Stimulated activated naive B cell treated with anti-CD40 and anti-IgM and Interleukin-4, amounts not matched to agents 10 μg/mL and 1 μg/mL and 100 μg/mL, for 72 hours (primary cell): ENCODE results near the gene PAPPA.

ENCODE experiments used
- ATAC-seq, 2 donors: fragments of 150-1000 bp; cut with Tn5 transposase; replicated peaks; 2 replicates each; pipeline ENCODE4 v1.10.0; 2021; ENCODE audit warnings: moderate library complexity in 1 of 2
- DNase-seq: peaks from one replicate; pipeline ENCODE4 v3.0.0; 2021
- H3K27ac Mint-ChIP-seq: one replicate; pipeline ENCODE4 v1.8.0; 2022; ENCODE audit warnings: mild to moderate bottlenecking, mixed read lengths
- H3K27me3 Mint-ChIP-seq, 2 donors: one replicate each; pipeline ENCODE4 v1.8.0; 2022; ENCODE audit warnings: mixed read lengths in 2 of 2
- H3K36me3 Mint-ChIP-seq, 2 donors: one replicate each; pipeline ENCODE4 v1.8.0; 2022; ENCODE audit warnings: mixed read lengths in 2 of 2, mild to moderate bottlenecking in 1 of 2
- H3K4me1 Mint-ChIP-seq, 2 donors: one replicate each; pipeline ENCODE4 v1.8.0; 2022; ENCODE audit warnings: mixed read lengths in 2 of 2, mild to moderate bottlenecking in 1 of 2
- H3K4me3 Mint-ChIP-seq, 2 donors: one replicate each; pipeline ENCODE4 v1.8.0; 2022; ENCODE audit warnings: mild to moderate bottlenecking in 2 of 2, mixed read lengths in 2 of 2, moderate library complexity in 1 of 2
- H3K9me3 Mint-ChIP-seq, 2 donors: one replicate each; pipeline ENCODE4 v1.8.0; 2022; ENCODE audit warnings: mixed read lengths in 2 of 2, mild to moderate bottlenecking in 1 of 2

The PAPPA gene

DNA sequence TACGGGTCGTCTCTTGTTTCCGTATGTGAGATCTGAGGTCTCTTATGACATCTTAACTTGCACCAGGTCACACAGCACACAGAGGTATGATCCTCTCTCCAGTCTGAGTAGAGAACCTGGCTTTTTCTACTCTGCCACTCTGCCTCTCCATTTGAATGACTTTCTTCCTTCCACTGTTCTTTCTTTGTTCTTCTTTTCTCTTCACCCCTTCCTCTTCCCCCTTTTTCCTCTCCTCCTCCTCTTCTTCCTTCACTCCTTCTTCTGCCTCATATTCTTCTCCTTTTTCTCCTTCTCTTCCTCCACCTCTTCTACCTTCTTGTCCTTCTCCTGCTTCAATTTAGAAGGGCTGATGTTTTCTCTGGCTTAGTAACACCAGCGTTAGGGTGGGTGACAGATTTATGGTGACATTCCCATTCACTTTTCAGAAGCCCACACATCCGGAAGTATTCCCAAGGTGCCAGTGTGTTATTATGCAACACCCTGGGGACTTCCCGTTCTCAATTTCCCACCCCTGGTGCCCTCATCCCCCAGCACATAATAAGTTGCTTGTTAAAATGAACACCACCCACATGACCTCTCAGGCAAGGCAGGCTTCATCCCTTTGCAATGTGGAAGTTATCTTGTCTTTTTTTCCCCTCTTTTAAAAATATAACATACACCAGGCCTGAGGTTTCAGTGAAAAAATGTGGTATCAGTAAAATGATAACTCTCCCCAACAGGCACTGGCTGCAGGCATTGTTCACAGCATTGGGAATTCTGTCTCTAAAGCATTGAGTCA lies 122.0 kb downstream of the PAPPA start:
- no peak overlapping the region for H3K4me3 Mint-ChIP-seq
- DNase-seq (no peak), ATAC-seq (no peak)
- H3K9me3 Mint-ChIP-seq = no peaks in the 10 kb centered on the region
- H3K4me1 Mint-ChIP-seq = no peaks in the 10 kb centered on the region
- H3K27ac Mint-ChIP-seq = no peak overlapping the region
- peaks cover 0 to 6% of the 10 kb centered on the region in 2 donors for H3K27me3 Mint-ChIP-seq
- no peaks in the 10 kb centered on the region for H3K36me3 Mint-ChIP-seq

DNA sequence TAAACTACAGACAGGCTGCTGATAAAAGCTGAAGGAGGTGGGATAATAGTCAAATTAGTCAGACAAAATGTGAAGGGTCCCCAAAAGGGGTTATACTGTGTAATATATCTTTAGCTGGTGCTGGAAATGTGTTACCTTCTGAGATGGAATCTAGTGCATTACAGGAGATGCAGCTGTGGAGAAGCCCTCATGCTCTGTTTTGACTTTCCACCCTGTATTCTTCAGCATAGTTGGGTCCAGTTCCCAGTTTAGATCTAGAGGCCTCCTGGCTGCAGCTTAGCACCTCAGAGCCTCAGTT lies 122.6 kb downstream of the PAPPA start:
- Mint-ChIP-seq H3K27me3 (peaks cover 0 to 6% of the 10 kb centered on the region in 2 donors), H3K27ac (no peak overlapping the region), H3K4me3 (no peak overlapping the region), H3K9me3 (no peaks in the 10 kb centered on the region), H3K4me1 (no peaks in the 10 kb centered on the region), H3K36me3 (no peaks in the 10 kb centered on the region)
- no peak for DNase-seq
- ATAC-seq = no peak

DNA sequence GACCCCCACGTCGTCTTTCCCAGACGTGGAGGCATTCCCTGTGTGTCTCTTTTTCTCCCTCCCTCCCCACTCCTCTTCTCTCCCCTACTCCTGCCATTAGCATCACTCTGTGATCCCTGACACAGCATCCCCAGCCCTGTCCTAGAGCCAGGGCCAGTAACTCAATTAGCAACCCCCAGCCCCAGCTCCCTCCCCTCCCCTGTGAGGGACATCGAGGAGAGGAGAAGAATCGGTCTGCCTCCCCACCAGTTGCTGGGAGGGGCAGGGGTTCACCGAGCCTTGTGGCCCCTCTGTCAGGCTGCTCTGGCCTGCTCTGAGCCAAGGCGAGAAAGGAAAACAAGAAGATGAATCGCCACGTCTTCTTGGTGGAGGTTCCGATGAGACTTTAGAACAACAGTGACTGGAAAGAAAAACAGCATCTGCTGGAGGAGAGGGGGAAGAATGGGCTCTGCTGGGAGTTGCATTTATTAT lies 123.1 kb downstream of the PAPPA start:
- DNase-seq (no peak), ATAC-seq (no peak)
- no peaks in the 10 kb centered on the region for H3K4me1 Mint-ChIP-seq
- no peak overlapping the region for H3K4me3 Mint-ChIP-seq
- H3K36me3 Mint-ChIP-seq = no peaks in the 10 kb centered on the region
- H3K27ac Mint-ChIP-seq = no peak overlapping the region
- no peaks in the 10 kb centered on the region for H3K9me3 Mint-ChIP-seq
- H3K27me3 Mint-ChIP-seq = peaks cover 0 to 6% of the 10 kb centered on the region in 2 donors

DNA sequence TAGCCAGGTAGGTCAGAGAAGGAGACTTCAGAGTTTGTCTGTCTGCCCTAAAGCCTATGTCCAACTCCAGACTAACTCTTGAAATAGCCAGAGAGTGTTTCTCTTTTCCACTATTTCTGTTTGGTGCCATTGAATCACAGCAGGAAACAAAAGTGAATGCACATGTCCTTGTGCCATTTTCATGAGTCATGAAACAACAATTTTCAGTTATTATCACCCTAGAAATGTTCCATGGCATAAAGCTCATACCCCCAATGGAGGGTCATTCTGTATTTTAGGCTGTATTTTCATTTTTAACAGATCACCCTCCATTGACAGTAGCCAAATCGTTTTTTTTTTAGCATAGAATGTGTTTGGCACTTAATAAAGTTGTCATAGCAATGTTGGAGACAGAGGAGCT lies 124.7 kb downstream of the PAPPA start:
- no peaks in the 10 kb centered on the region for H3K9me3 Mint-ChIP-seq
- H3K4me3 Mint-ChIP-seq = no peak overlapping the region
- no peak for ATAC-seq
- H3K27me3 Mint-ChIP-seq = peaks cover 0 to 6% of the 10 kb centered on the region in 2 donors
- H3K27ac Mint-ChIP-seq = no peak overlapping the region
- H3K36me3 Mint-ChIP-seq = no peaks in the 10 kb centered on the region
- DNase-seq = no peak
- no peaks in the 10 kb centered on the region for H3K4me1 Mint-ChIP-seq

DNA sequence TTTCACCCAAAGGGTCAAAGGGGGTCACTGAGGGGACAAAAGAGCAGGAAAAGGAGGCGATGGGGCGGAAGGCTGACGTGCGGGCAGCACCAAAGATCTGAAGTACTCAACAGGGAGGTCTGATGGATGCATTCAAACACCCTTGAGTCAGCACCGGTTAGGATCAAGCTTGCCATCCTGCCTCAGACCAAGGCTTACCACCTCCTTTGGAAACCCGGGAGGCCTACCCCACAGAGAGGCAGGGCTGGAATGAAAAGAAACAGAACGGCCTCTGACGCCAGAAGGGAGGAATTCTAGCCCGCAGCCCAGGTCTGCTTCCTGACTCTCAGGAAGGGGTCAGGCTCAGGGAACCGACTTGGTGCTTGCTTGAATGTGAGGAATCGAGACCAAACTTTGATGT lies 125.6 kb downstream of the PAPPA start:
- Mint-ChIP-seq H3K9me3 (peaks cover 0 to under 1% of the 10 kb centered on the region in 2 donors), H3K4me1 (no peaks in the 10 kb centered on the region), H3K27ac (no peak overlapping the region), H3K36me3 (no peaks in the 10 kb centered on the region), H3K27me3 (peaks cover 0 to 6% of the 10 kb centered on the region in 2 donors), H3K4me3 (no peak overlapping the region)
- no peak for DNase-seq
- ATAC-seq = no peak

DNA sequence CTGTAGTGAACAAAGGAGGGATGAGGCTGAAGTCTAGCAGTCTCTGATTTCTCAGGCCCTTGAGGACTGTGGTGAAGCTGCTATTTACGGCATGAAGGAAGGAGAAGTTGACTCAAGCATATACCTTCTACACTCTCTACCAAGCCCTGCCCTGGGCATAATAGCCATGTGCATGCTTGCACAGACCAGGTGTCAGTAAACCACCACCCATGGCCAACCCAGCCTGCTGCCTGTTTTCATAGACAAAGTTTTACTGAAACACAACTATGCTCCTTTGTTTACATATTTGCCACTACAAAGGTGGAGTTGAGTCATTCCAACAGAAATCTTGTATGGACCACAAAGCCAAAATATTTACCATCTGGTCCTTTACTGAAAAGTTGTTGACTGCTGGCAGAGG lies 126.9 kb downstream of the PAPPA start:
- H3K9me3 Mint-ChIP-seq = peaks cover 0 to 2% of the 10 kb centered on the region in 2 donors
- no peak for DNase-seq

DNA sequence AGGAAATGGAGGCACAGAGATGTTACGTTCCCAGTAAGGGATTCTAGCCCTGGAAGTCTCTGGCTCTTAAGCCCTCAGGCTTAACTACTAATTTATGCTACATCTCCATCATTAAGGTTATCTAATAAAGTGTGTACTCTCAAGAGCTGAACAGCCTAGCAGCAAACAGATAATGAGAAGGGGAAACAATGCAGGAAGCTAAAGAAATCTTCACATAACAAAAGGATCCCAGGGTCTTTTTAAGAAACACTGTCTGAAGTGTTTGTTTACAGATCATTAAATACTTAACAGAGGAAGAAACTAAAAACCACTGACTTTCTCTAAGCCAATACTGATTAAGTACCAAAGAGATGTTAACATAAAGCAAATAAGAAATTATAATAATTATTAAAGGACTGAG lies 129.0 kb downstream of the PAPPA start:
- Mint-ChIP-seq H3K9me3 (peaks cover 0 to 2% of the 10 kb centered on the region in 2 donors), H3K4me3 (no peak overlapping the region), H3K36me3 (no peaks in the 10 kb centered on the region), H3K27me3 (peaks cover 9 to 10% of the 10 kb centered on the region in 2 donors), H3K4me1 (no peaks in the 10 kb centered on the region), H3K27ac (no peak overlapping the region)
- no peak for ATAC-seq
- DNase-seq = no peak

More for the DNA sequence above, 126.9 kb downstream of the PAPPA start:
- no peak overlapping the region for H3K27ac Mint-ChIP-seq
- no peak overlapping the region for H3K4me3 Mint-ChIP-seq
- H3K4me1 Mint-ChIP-seq = no peaks in the 10 kb centered on the region
- peaks cover 4 to 6% of the 10 kb centered on the region in 2 donors for H3K27me3 Mint-ChIP-seq
- ATAC-seq = no peak
- H3K36me3 Mint-ChIP-seq = no peaks in the 10 kb centered on the region

DNA sequence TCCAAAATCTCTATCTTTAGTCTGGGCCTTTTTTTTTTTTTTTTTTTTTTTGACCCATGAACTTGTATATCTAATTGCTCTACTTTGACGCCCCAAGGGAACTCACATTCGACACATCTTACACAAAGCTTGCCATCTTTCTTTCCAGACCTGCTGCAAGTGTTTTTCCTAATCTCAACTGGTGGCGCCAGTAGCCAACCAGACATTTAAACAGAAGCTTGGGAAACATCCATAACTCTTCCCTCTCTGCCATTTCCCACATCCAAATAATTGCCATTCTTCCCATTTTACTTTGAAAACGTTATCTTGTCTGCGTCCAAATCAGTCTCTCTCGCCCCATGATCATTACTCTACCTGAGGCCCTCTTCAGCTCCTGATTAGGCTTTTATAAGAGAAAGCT lies 130.9 kb downstream of the PAPPA start:
- Mint-ChIP-seq H3K36me3 (no peaks in the 10 kb centered on the region), H3K27ac (no peak overlapping the region), H3K4me3 (no peak overlapping the region), H3K9me3 (peaks cover 0 to 2% of the 10 kb centered on the region in 2 donors), H3K4me1 (no peaks in the 10 kb centered on the region), H3K27me3 (peaks cover 4 to 9% of the 10 kb centered on the region in 2 donors)
- ATAC-seq = no peak
- DNase-seq = no peak

DNA sequence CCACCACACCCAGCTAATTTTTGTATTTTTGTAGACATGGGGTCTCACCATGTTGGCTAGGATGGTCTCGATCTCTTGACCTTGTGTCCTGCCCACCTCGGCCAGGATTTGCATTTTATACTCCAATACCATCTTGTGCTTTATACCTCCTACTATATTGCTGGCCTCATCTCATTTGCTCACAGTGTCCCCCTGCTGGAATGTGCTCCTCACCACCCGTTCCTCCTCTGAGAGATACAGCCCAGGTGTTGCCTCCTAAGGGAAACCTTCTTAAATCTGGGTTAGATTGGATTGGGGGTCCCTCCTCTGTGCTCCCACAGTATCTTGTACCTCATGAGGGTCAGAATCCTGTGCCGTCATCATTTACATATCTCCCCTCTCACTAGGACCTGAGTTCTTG lies 131.7 kb downstream of the PAPPA start:
- ATAC-seq (no peak), DNase-seq (no peak)
- no peak overlapping the region for H3K27ac Mint-ChIP-seq

DNA sequence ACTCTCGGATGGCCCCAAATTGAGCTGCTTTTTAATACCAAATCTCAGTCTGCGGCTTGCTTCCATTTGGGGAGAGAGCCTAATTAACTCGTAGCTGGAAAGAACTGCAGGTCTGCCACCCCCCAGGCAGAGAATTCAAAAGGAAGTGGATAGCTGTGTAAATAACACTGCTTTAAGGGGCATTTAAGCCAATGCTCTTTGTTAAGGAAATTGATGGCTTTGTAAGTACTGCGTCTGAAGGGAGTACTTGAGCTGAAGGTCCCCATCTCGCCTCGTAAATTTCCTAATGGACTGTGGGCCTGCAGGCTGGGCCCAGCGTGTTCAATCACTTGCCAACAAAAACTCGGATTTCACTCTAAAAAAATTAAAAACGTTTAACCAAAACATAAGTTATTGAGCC lies 132.7 kb downstream of the PAPPA start:
- Mint-ChIP-seq H3K36me3 (no peaks in the 10 kb centered on the region), H3K4me3 (no peak overlapping the region), H3K9me3 (peaks cover 0 to 2% of the 10 kb centered on the region in 2 donors), H3K27ac (no peak overlapping the region), H3K27me3 (peaks cover 4 to 9% of the 10 kb centered on the region in 2 donors), H3K4me1 (no peaks in the 10 kb centered on the region)
- DNase-seq (no peak), ATAC-seq (no peak)

More for the DNA sequence above, 131.7 kb downstream of the PAPPA start:
- peaks cover 4 to 9% of the 10 kb centered on the region in 2 donors for H3K27me3 Mint-ChIP-seq
- H3K9me3 Mint-ChIP-seq = peaks cover 0 to 2% of the 10 kb centered on the region in 2 donors
- H3K4me1 Mint-ChIP-seq = no peaks in the 10 kb centered on the region
- no peaks in the 10 kb centered on the region for H3K36me3 Mint-ChIP-seq
- H3K4me3 Mint-ChIP-seq = no peak overlapping the region

DNA sequence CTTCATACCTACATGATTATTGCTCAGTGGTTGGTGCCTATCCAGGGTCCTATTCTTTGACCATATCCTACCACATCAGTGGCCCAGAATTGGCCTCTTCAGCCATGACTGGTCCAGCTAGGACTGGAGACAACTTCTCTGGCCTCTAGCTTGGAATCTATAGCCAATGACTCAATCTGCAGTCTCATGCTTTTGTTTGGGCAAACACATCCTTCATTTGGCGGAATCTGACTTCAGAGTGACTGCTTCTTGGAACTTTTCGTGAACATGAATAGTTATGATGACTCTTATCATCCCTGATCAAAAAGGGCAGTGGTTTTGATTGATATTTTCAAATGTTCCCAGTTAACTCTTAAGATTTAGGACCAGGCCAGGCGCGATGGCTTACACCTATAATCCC lies 134.1 kb downstream of the PAPPA start:
- ATAC-seq (no peak), DNase-seq (no peak)
- Mint-ChIP-seq H3K27me3 (peaks cover 4 to 9% of the 10 kb centered on the region in 2 donors), H3K4me3 (no peak overlapping the region), H3K4me1 (no peaks in the 10 kb centered on the region), H3K9me3 (peaks cover 0 to 2% of the 10 kb centered on the region in 2 donors), H3K27ac (no peak overlapping the region), H3K36me3 (no peaks in the 10 kb centered on the region)

DNA sequence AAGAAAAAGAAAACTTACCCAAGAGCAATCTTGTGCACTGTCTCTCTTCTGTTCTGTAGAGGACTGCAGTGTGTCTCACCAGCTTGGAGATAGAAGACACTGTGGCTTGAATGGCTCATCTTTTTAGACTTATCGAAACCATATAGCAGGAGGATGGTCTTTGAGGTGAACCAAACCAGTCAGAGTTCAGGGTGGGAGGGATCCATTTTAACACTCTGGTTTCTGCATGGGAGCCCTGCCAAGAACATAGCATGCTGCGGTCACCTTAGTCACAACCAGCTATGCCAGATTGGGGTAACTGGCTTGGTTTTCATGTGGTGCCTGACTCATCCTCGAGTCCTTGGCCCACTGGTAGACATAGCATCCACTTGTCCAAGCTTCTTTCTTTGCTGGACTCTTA lies 135.1 kb downstream of the PAPPA start:
- no peak overlapping the region for H3K4me3 Mint-ChIP-seq
- peaks cover 4 to 9% of the 10 kb centered on the region in 2 donors for H3K27me3 Mint-ChIP-seq
- no peaks in the 10 kb centered on the region for H3K4me1 Mint-ChIP-seq
- ATAC-seq (no peak), DNase-seq (no peak)
- H3K36me3 Mint-ChIP-seq = no peaks in the 10 kb centered on the region
- H3K27ac Mint-ChIP-seq = no peak overlapping the region
- peaks cover 0 to 2% of the 10 kb centered on the region in 2 donors for H3K9me3 Mint-ChIP-seq

DNA sequence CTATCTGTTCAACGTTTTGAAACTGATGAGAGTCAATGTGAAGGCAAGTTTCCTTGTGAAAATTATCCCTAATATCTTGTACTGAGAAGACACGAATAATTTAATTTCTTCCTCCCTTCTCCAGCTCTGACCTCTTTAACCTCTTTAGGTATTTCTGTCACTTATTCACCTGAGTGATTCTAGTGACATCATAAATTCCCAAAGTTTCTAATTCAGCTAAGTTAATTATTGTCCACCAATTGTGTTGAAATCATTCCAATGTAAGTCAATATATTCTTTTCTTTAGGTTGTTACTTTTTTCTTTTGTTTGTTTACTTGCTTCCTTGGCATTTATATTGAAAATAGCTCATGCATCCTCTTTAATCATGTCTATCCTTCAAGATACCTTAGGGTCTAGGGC lies 143.8 kb downstream of the PAPPA start:
- no peak for DNase-seq
- Mint-ChIP-seq H3K36me3 (no peaks in the 10 kb centered on the region), H3K9me3 (peaks cover 0 to 3% of the 10 kb centered on the region in 2 donors), H3K27me3 (no peaks in the 10 kb centered on the region), H3K4me1 (no peaks in the 10 kb centered on the region), H3K4me3 (no peak overlapping the region), H3K27ac (no peak overlapping the region)
- no peak for ATAC-seq

DNA sequence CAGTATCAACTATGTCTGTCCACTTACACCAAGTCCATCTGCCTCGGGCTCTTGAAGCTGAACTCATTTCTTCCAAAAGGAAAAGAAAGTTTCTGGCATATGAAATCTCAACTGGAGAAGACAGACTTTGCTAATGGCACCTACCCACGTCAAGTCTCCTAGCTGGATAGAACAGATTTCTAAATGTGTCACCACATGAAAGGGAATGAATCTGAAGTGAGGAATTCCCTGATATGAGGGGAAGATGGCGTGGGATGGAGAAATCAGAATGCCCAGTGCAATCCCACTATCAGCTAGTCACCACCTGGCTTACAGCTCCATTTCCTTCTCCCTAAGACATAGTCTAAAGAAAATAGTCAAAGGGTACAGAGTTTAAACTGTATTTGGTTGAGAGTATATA lies 144.7 kb downstream of the PAPPA start:
- Mint-ChIP-seq H3K9me3 (peaks cover 0 to 3% of the 10 kb centered on the region in 2 donors), H3K27me3 (no peaks in the 10 kb centered on the region), H3K36me3 (no peaks in the 10 kb centered on the region), H3K4me1 (no peaks in the 10 kb centered on the region), H3K27ac (no peak overlapping the region), H3K4me3 (no peak overlapping the region)
- DNase-seq = no peak
- no peak for ATAC-seq

DNA sequence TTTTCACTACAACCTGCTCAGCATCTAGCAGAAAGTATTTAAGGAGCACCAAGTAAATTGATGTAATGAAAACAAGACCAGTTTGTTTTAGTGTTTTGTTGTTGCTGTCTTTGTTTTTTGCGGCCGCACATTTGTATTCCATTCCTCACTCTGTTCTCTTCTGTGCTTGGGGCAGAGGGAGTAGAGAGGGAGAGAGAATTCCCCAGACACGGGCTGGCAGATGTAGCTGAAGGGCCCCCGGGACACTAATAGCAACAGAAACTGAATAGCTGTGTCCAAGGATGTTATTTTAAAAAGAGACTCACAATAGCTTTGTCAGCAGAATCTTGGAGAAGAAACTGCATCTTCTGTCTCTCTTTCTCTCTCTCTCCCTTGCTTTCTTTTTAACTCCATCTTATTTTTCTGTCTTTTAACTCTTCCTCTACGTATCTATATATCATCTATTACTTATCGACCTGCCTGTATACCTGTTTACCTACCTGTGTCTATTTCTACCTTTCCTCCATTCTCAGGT lies 145.3 kb downstream of the PAPPA start:
- H3K27me3 Mint-ChIP-seq = no peaks in the 10 kb centered on the region
- H3K9me3 Mint-ChIP-seq = peaks cover 0 to 3% of the 10 kb centered on the region in 2 donors
- DNase-seq (no peak), ATAC-seq (no peak)
- H3K27ac Mint-ChIP-seq = no peak overlapping the region
- H3K4me1 Mint-ChIP-seq = no peaks in the 10 kb centered on the region
- no peak overlapping the region for H3K4me3 Mint-ChIP-seq
- H3K36me3 Mint-ChIP-seq = no peaks in the 10 kb centered on the region
